ENCODE results near the gene TENT5C. TPM values are rescaled to one million over a fixed set of nuclear protein-coding genes. Genes with fewer than 3 reads are reported as not detected.

The TENT5C gene
- total RNA-seq, 1 experiment from 2014 or later = 1.4 TPM

GRCh38 chr1:117565076-117565556 is 40.7 kb upstream of the TENT5C start:
- intact Hi-C loops (cut with micrococcal nuclease) = no loop called here
- no peaks in the 10 kb centered on the region for H3K27me3 ChIP-seq (ENCODE audit: insufficient read depth, low read length)
- H3K9me3 ChIP-seq (ENCODE audit: control insufficient read depth in 1 of 2, insufficient read depth in 1 of 2, low read depth in 1 of 2, low read length in 2 of 2) = no peaks in the 10 kb centered on the region
- no peaks in the 10 kb centered on the region for H3K9me2 ChIP-seq (ENCODE audit: insufficient read depth)
- H3K4me3 ChIP-seq (replicated peaks in 1 of 2; ENCODE audit: low read depth in 1 of 2, low read length in 2 of 2) = no peak overlapping the region
- ATAC-seq = no peak
- ChIA-PET CTCF (no interaction called here), POLR2A (no interaction called here), RAD21 (ENCODE audit: low non-redundant PET in 1 of 2, low total read pairs in 2 of 2, uncharacterized antibody in 2 of 2, unreplicated experiment in 2 of 2) (no interaction called here)
- no peaks in the 10 kb centered on the region for H4K20me1 ChIP-seq (ENCODE audit: insufficient read depth)
- TF ChIP-seq POLR2A (IDR thresholded peaks at IDR 0.05; ENCODE audit: borderline replicate concordance, extremely low read depth, insufficient read depth, insufficient read length) (no peak), CBX3 (IDR thresholded peaks at IDR 0.05; ENCODE audit: low read depth) (no peak), YY1 (IDR thresholded peaks at IDR 0.05; ENCODE audit: extremely low read depth, insufficient replicate concordance, low read depth, low read length) (no peak), EZH2phosphoT487 (IDR thresholded peaks at IDR 0.05; ENCODE audit: borderline replicate concordance) (no peak), FOSL1 (IDR thresholded peaks at IDR 0.05; ENCODE audit: low read depth) (no peak), SIN3A (IDR thresholded peaks at IDR 0.05; ENCODE audit: low read depth) (no peak), ELF1 (IDR thresholded peaks at IDR 0.05; ENCODE audit: borderline replicate concordance, low read depth) (no peak), EZH2 (IDR thresholded peaks at IDR 0.05) (no peak), REST (IDR thresholded peaks at IDR 0.05; ENCODE audit: low read depth) (no peak), TCF7L2 (IDR thresholded peaks at IDR 0.05; ENCODE audit: borderline replicate concordance, extremely low read depth, insufficient read depth, insufficient read length) (no peak), CEBPB (IDR thresholded peaks at IDR 0.05; ENCODE audit: low read depth) (no peak), SRF (IDR thresholded peaks at IDR 0.05; ENCODE audit: low read depth) (no peak), ZNF274 (IDR thresholded peaks at IDR 0.05; ENCODE audit: low read depth, low read length) (no peak), JUND (IDR thresholded peaks at IDR 0.05) (no peak), SP1 (IDR thresholded peaks at IDR 0.05; ENCODE audit: low read depth) (no peak), ZFX (IDR thresholded peaks at IDR 0.05) (no peak), EGR1 (IDR thresholded peaks at IDR 0.05; ENCODE audit: low read depth) (no peak)
- TF ChIP-seq, protein P1, sequence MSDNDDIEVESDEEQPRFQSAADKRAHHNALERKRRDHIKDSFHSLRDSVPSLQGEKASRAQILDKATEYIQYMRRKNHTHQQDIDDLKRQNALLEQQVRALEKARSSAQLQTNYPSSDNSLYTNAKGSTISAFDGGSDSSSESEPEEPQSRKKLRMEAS (IDR thresholded peaks at IDR 0.05) = no peak
- TF ChIP-seq, protein P2, sequence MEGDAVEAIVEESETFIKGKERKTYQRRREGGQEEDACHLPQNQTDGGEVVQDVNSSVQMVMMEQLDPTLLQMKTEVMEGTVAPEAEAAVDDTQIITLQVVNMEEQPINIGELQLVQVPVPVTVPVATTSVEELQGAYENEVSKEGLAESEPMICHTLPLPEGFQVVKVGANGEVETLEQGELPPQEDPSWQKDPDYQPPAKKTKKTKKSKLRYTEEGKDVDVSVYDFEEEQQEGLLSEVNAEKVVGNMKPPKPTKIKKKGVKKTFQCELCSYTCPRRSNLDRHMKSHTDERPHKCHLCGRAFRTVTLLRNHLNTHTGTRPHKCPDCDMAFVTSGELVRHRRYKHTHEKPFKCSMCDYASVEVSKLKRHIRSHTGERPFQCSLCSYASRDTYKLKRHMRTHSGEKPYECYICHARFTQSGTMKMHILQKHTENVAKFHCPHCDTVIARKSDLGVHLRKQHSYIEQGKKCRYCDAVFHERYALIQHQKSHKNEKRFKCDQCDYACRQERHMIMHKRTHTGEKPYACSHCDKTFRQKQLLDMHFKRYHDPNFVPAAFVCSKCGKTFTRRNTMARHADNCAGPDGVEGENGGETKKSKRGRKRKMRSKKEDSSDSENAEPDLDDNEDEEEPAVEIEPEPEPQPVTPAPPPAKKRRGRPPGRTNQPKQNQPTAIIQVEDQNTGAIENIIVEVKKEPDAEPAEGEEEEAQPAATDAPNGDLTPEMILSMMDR (IDR thresholded peaks at IDR 0.05 in 2 of 3, conservative IDR thresholded peaks at IDR 0.05 in 1 of 3; ENCODE audit: borderline replicate concordance in 1 of 3, insufficient read depth in 1 of 3, low read depth in 2 of 3, low read length in 2 of 3) = no peak
- TF ChIP-seq, protein P3, sequence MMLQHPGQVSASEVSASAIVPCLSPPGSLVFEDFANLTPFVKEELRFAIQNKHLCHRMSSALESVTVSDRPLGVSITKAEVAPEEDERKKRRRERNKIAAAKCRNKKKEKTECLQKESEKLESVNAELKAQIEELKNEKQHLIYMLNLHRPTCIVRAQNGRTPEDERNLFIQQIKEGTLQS (IDR thresholded peaks at IDR 0.05) = no peak
- no peak overlapping the region for H2AFZ ChIP-seq (ENCODE audit: low read depth, low read length, poor library complexity, severe bottlenecking)
- no peak for DNase-seq (ENCODE audit: low read depth, low spot score)
- no TSS peak for BruUV-seq (replicated peaks)
- H3K79me2 ChIP-seq (ENCODE audit: insufficient read depth, low read length) = no peaks in the 10 kb centered on the region
- H3K27ac ChIP-seq (ENCODE audit: low read depth, low read length) = no peak overlapping the region
- no peak overlapping the region for H3K9ac ChIP-seq (ENCODE audit: low read length)
- H3K4me1 ChIP-seq (ENCODE audit: control insufficient read depth in 1 of 2, insufficient read depth in 2 of 2, low read length in 2 of 2) = no peaks in the 10 kb centered on the region
- no peak overlapping the region for H3K4me2 ChIP-seq (ENCODE audit: low read length)
- H3K36me3 ChIP-seq (ENCODE audit: control insufficient read depth in 1 of 2, insufficient read depth in 2 of 2, low read length in 2 of 2) = no peaks in the 10 kb centered on the region
